GM19043 (cell line): ENCODE results near the gene TBX15.
A peak's percentile ranks its signal among the peaks of the same experiment; 100 is the strongest.

Source experiments
- ATAC-seq: cut with Tn5 transposase; IDR thresholded peaks from one replicate; pipeline ENCODE4 v1.9.1; 2021; ENCODE audit warnings: low read depth; ENCODE audit not compliant: unreplicated experiment

Gene TBX15

GRCh38 chr1:118988186-118989005, at the start of gene TBX15:
Gene TBX15 (minus strand): TSS chr1:118988343. CDS start chr1:118987795, 548 bp downstream.
- no peak for ATAC-seq

GRCh38 chr1:119034359-119034758, 46.2 kb upstream of the TBX15 start:
- ATAC-seq = no peak

GRCh38 chr1:119032986-119033385, 44.8 kb upstream of the TBX15 start:
- no peak for ATAC-seq

- ATAC-seq = no peak
Observed at GRCh38 chr1:119027759-119028158, 39.6 kb upstream of the TBX15 start.

GRCh38 chr1:119026956-119027355, 38.8 kb upstream of the TBX15 start:
- no peak for ATAC-seq

- no peak for ATAC-seq
Observed at GRCh38 chr1:119015547-119015946, 27.4 kb upstream of the TBX15 start.

- ATAC-seq = no peak
Observed at GRCh38 chr1:119012383-119012782, 24.2 kb upstream of the TBX15 start.

GRCh38 chr1:119011706-119012105, 23.6 kb upstream of the TBX15 start:
- no peak for ATAC-seq

- no peak for ATAC-seq
Observed at GRCh38 chr1:119011116-119011515, 23.0 kb upstream of the TBX15 start.

- no peak for ATAC-seq
Observed at GRCh38 chr1:119010201-119010600, 22.1 kb upstream of the TBX15 start.

GRCh38 chr1:119009312-119009655, 21.1 kb upstream of the TBX15 start:
- no peak for ATAC-seq

- ATAC-seq = peak; percentile 56
Observed at GRCh38 chr1:119008483-119009311, 20.6 kb upstream of the TBX15 start.

GRCh38 chr1:119007670-119008482, 19.7 kb upstream of the TBX15 start:
- ATAC-seq = peak; percentile 17

GRCh38 chr1:119007339-119007669, 19.2 kb upstream of the TBX15 start:
- ATAC-seq = no peak

GRCh38 chr1:119006406-119007279, 18.5 kb upstream of the TBX15 start:
- ATAC-seq = no peak

GRCh38 chr1:119005724-119006405, 17.7 kb upstream of the TBX15 start:
- no peak for ATAC-seq

GRCh38 chr1:119004781-119005180, 16.6 kb upstream of the TBX15 start:
- no peak for ATAC-seq

- no peak for ATAC-seq
Observed at GRCh38 chr1:119004129-119004527, 16.0 kb upstream of the TBX15 start.

GRCh38 chr1:119003413-119004128, 15.4 kb upstream of the TBX15 start:
- no peak for ATAC-seq
